ENCODE measurements around the gene TUFM. TPM values are rescaled to one million over a fixed set of nuclear protein-coding genes. Genes with fewer than 3 reads are reported as not detected.

Gene TUFM
- total RNA-seq, 4 donors from 2014 or later = 95.7 to 172 (median 126) TPM

DNA sequence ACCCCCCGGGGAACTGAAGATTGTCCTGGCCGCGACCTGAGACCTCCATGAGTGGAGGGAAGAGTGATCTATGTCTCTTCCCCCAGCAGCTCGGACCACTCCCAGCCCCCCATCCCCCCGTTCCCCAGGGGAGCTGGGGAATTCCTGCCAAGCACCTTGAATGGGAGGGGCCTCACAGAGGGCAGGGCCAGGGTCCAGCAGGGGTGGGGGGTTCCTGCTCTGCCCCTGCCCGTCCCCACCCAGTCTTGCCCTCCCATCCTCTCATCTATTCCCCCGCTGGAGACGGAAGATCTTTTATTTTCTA is 9.4 kb downstream of the TUFM start:
- Histone ChIP-seq H3K36me3 (peaks cover 57 to 64% of the 10 kb centered on the region in 2 donors), H3K27me3 (no peaks in the 10 kb centered on the region)

DNA sequence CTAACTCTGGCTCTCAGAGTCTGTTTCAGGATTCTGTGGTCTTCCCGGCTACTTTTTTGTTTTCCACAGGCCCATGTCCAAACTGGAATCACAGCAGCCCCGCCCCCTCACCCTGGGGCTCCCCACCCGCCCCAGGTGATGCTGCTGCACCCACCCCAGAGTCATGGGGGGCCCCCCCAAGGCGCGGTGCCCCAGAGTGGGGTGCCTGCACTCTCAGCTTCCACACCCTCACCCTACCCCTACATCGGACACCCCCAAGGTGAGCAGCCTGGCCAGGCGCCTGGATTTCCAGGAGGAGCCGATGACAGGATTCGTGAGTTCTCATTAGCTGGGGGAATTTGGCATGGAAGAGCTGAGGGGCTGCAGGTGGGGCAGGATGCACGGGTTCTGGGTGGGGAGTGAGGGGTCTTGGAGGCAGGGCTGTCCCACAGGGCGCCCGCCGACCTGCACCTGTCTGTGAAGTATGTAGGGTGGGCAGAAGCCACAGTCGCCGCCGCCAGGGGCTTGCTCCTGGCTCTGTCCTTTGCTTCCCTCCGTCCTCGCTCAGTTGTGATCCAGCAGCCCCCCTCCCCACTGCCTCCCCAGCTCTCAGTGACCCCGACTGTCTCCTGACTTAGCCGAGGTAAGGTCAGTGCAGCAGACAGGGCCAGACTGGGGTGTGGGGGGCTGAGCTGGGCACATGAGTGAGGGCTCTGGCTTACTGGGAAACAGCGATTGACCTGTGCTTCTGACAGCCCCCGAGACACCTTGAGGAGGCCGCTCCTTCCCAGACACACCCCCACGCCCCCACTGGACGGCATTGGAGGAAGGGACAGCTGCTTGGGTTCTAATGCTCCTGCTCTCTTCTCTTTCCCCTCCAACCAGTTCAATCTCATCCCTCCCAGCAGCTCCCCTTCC is 10.0 kb downstream of the TUFM start:
- intact Hi-C loops (cut with DNase I) = no loop called here
- peaks cover 63 to 70% of the 10 kb centered on the region in 2 donors for H3K36me3 ChIP-seq
- no peak for DNase-seq
- H3K9me3 ChIP-seq = no peaks in the 10 kb centered on the region
- no peak overlapping the region for H3K27ac ChIP-seq
- TF ChIP-seq, protein P1, sequence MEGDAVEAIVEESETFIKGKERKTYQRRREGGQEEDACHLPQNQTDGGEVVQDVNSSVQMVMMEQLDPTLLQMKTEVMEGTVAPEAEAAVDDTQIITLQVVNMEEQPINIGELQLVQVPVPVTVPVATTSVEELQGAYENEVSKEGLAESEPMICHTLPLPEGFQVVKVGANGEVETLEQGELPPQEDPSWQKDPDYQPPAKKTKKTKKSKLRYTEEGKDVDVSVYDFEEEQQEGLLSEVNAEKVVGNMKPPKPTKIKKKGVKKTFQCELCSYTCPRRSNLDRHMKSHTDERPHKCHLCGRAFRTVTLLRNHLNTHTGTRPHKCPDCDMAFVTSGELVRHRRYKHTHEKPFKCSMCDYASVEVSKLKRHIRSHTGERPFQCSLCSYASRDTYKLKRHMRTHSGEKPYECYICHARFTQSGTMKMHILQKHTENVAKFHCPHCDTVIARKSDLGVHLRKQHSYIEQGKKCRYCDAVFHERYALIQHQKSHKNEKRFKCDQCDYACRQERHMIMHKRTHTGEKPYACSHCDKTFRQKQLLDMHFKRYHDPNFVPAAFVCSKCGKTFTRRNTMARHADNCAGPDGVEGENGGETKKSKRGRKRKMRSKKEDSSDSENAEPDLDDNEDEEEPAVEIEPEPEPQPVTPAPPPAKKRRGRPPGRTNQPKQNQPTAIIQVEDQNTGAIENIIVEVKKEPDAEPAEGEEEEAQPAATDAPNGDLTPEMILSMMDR (IDR thresholded peaks at IDR 0.05) = no peak
- no peak for TF ChIP-seq POLR2A (IDR thresholded peaks at IDR 0.05)
- 92 to 95% methylated on average over 15 to 23 of the region's 25 CpGs for WGBS, 2 donors
- no peaks in the 10 kb centered on the region for H3K27me3 ChIP-seq
- no peaks in the 10 kb centered on the region for H3K4me1 ChIP-seq
- H3K4me3 ChIP-seq (replicated peaks in 1 of 3) = no peak overlapping the region

More for the DNA sequence above, 9.4 kb downstream of the TUFM start:
- no peak for DNase-seq
- Histone ChIP-seq H3K4me1 (no peaks in the 10 kb centered on the region), H3K4me3 (replicated peaks in 1 of 3) (no peak overlapping the region), H3K27ac (no peak overlapping the region), H3K9me3 (no peaks in the 10 kb centered on the region)
- TF ChIP-seq, protein P1 (IDR thresholded peaks at IDR 0.05) = no peak
- TF ChIP-seq POLR2A (IDR thresholded peaks at IDR 0.05) = no peak
- 86 to 88% methylated on average over 8 of the region's 8 CpGs for WGBS, 2 donors
- intact Hi-C loops (cut with DNase I) = no loop called here

- Histone ChIP-seq H3K4me3 (replicated peaks in 1 of 3) (no peak overlapping the region), H3K27ac (no peak overlapping the region), H3K9me3 (no peaks in the 10 kb centered on the region), H3K4me1 (no peaks in the 10 kb centered on the region), H3K27me3 (no peaks in the 10 kb centered on the region), H3K36me3 (peaks cover 72 to 79% of the 10 kb centered on the region in 2 donors)
- TF ChIP-seq POLR2A (IDR thresholded peaks at IDR 0.05) = no peak
- TF ChIP-seq, protein P1 (IDR thresholded peaks at IDR 0.05) = no peak
- intact Hi-C loops (cut with DNase I) = no loop called here
- DNase-seq = no peak
- WGBS, 2 donors = 96 to 98% methylated on average over 14 to 22 of the region's 25 CpGs
These were observed 11.0 kb downstream of the TUFM start for GRCh38 chr16:28834873-28835863.

GRCh38 chr16:28834349-28834748 is 11.8 kb downstream of the TUFM start:
- no peak for DNase-seq
- TF ChIP-seq, protein P1 (IDR thresholded peaks at IDR 0.05) = no peak
- no peak for TF ChIP-seq POLR2A (IDR thresholded peaks at IDR 0.05)
- intact Hi-C loops (cut with DNase I) = no loop called here
- 94 to 97% methylated on average over 9 to 14 of the region's 14 CpGs for WGBS, 2 donors
- Histone ChIP-seq H3K4me1 (no peaks in the 10 kb centered on the region), H3K4me3 (replicated peaks in 1 of 3) (no peak overlapping the region), H3K27me3 (no peaks in the 10 kb centered on the region), H3K36me3 (peaks cover 80 to 88% of the 10 kb centered on the region in 2 donors), H3K27ac (no peak overlapping the region), H3K9me3 (no peaks in the 10 kb centered on the region)
